HUES64 (cell line): ENCODE data around the gene PCDHB7.
"Not testable (repeated sequence)": the region's sequence is repeated elsewhere in the genome, so short reads cannot be mapped to it uniquely, and the experiment has no call there.

ENCODE experiments used
- H3K27ac ChIP-seq: 2 replicates; pipeline ENCODE4 v1.7.0; 2013; ENCODE audit warnings: low read depth, low read length, inconsistent platforms
- H3K27me3 ChIP-seq: 2 replicates; pipeline ENCODE4 v1.6.1; 2013; ENCODE audit warnings: mild to moderate bottlenecking, low read length; ENCODE audit not compliant: insufficient read depth
- H3K36me3 ChIP-seq: 2 replicates; pipeline ENCODE4 v1.6.1; 2013; ENCODE audit warnings: mild to moderate bottlenecking, low read length; ENCODE audit not compliant: insufficient read depth
- H3K4me1 ChIP-seq: 2 replicates; pipeline ENCODE4 v1.6.1; 2013; ENCODE audit warnings: mild to moderate bottlenecking, low read length, moderate library complexity; ENCODE audit not compliant: insufficient read depth
- H3K4me3 ChIP-seq: 2 replicates; pipeline ENCODE4 v1.5.1; 2013; ENCODE audit warnings: mild to moderate bottlenecking, low read length, moderate library complexity
- H3K9ac ChIP-seq: 2 replicates; pipeline ENCODE4 v1.6.1; 2013; ENCODE audit warnings: mild to moderate bottlenecking, low read depth, low read length
- H3K9me3 ChIP-seq: 2 replicates; pipeline ENCODE4 v1.6.1; 2013; ENCODE audit warnings: low read depth, low read length; ENCODE audit not compliant: insufficient read depth
- WGBS: fragments of 150-250, 120-280 bp; methylation state at CpG from one replicate; pipeline ENCODE4 v1.1.7; 2013; ENCODE audit warnings: missing lambda C conversion rate; 5-methylcytosine and 5-hydroxymethylcytosine counted together

Gene PCDHB7

DNA sequence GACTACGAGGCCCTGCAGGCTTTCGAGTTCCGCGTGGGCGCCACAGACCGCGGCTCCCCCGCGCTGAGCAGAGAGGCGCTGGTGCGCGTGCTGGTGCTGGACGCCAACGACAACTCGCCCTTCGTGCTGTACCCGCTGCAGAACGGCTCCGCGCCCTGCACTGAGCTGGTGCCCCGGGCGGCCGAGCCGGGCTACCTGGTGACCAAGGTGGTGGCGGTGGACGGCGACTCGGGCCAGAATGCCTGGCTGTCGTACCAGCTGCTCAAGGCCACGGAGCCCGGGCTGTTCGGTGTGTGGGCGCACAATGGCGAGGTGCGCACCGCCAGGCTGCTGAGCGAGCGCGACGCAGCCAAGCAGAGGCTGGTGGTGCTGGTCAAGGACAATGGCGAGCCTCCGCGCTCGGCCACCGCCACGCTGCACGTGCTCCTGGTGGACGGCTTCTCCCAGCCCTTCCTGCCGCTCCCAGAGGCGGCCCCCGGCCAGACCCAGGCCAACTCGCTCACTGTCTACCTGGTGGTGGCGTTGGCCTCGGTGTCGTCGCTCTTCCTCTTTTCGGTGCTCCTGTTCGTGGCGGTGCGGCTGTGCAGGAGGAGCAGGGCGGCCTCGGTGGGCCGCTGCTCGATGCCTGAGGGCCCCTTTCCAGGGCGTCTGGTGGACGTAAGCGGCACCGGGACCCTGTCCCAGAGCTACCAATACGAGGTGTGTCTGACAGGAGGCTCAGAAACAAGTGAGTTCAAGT is 11.8 kb downstream of the PCDHB7 start:
- 94% methylated on average over 36 of the region's 69 CpGs for WGBS
- H3K4me3 ChIP-seq, H3K9ac ChIP-seq, H3K27me3 ChIP-seq, H3K27ac ChIP-seq, H3K4me1 ChIP-seq, H3K36me3 ChIP-seq, H3K9me3 ChIP-seq: not testable (repeated sequence)

DNA sequence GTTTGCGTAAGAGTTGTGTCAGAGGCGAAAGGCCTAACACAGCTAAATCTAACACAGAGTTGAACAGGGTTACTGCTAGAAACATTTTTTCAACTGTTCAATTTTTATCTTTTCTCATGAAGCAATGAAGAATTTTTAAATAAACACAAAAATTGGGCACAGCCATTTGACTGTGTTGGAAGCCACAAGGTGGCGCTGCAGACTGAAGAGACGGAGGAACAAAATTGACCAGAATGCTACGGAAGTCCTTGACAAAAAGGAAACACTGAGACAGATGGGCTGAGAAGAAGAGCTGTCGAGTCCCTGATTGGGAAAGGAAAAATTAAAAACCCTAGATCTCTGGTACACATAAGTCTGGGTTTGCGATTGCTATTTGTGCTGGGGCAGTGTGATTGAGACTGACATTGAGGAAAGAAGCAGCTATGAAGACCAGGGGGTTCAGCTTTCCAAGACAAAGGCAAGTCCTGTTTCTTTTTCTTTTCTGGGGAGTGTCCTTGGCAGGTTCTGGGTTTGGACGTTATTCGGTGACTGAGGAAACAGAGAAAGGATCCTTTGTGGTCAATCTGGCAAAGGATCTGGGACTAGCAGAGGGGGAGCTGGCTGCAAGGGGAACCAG is 14.6 kb downstream of the PCDHB7 start, which contains the start of gene PCDHB9:
Gene PCDHB9, plus strand, starts transcription at position 265 of the 616 bp plus-strand sequence. Its CDS starts 158 bp downstream, at position 423.
- no peak within 1 kb of the TSS for H3K4me3 ChIP-seq
- no peak within 1 kb of the TSS for H3K9ac ChIP-seq

DNA sequence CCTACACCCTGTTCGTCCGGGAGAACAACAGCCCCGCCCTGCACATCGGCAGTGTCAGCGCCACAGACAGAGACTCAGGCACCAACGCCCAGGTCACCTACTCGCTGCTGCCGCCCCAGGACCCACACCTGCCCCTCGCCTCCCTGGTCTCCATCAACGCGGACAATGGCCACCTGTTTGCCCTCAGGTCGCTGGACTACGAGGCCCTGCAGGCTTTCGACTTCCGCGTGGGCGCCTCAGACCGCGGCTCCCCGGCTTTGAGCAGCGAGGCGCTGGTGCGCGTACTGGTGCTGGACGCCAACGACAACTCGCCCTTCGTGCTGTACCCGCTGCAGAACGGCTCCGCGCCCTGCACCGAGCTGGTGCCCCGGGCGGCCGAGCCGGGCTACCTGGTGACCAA is 16.2 kb downstream of the PCDHB7 start:
- H3K27ac ChIP-seq, H3K36me3 ChIP-seq, H3K9ac ChIP-seq, H3K27me3 ChIP-seq, H3K4me1 ChIP-seq, H3K9me3 ChIP-seq, H3K4me3 ChIP-seq: not testable (repeated sequence)
- 96% methylated on average over 27 of the region's 37 CpGs for WGBS

More for the DNA sequence above, 14.6 kb downstream of the PCDHB7 start, which contains the start of gene PCDHB9:
- Histone ChIP-seq H3K4me1 (no peaks in the 10 kb centered on the region), H3K27me3 (no peaks in the 10 kb centered on the region), H3K9me3 (peaks cover 7% of the 10 kb centered on the region; the same call in 1 of the 2 replicates), H3K27ac (no peak within 1 kb of the TSS), H3K36me3 (no peaks in the 10 kb centered on the region)
- WGBS = 51% methylated on average over 7 of the region's 9 CpGs

DNA sequence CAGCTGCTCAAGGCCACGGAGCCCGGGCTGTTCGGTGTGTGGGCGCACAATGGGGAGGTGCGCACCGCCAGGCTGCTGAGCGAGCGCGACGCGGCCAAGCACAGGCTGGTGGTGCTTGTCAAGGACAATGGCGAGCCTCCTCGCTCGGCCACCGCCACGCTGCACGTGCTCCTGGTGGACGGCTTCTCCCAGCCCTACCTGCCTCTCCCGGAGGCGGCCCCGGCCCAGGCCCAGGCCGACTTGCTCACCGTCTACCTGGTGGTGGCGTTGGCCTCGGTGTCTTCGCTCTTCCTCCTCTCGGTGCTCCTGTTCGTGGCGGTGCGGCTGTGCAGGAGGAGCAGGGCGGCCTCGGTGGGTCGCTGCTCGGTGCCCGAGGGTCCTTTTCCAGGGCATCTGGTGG is 16.7 kb downstream of the PCDHB7 start:
- not testable (repeated sequence) for H3K9me3 ChIP-seq, H3K27ac ChIP-seq, H3K4me3 ChIP-seq, H3K4me1 ChIP-seq, H3K9ac ChIP-seq, H3K36me3 ChIP-seq, H3K27me3 ChIP-seq
- 95% methylated on average over 30 of the region's 35 CpGs for WGBS

DNA sequence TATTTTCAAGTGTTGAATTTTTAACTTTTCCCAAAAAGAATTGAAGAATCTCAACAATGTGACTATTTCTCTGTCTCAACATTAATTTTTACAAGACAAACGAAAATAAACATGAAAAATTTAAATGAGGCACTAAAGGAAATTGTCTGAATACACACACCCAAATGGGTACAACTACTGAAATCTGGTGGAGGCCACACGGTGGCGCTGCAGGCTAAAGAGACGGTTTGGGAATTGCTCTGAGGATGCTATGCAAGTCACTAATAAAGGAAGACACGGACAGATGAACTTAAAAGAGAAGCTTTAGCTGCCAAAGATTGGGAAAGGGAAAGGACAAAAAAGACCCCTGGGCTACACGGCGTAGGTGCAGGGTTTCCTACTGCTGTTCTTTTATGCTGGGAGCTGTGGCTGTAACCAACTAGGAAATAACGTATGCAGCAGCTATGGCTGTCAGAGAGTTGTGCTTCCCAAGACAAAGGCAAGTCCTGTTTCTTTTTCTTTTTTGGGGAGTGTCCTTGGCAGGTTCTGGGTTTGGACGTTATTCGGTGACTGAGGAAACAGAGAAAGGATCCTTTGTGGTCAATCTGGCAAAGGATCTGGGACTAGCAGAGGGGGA is 19.8 kb downstream of the PCDHB7 start, which contains the start of gene PCDHB10:
Gene PCDHB10, plus strand, starts transcription at position 244 of the 616 bp plus-strand sequence. Its CDS starts 200 bp downstream, at position 444.
- no peaks in the 10 kb centered on the region for H3K27me3 ChIP-seq
- H3K4me1 ChIP-seq = no peaks in the 10 kb centered on the region
- 26% methylated on average over 8 of the region's 10 CpGs for WGBS
- H3K9ac ChIP-seq = peak within 1 kb of the TSS; percentile 60; the same call in 1 of the 2 replicates
- H3K36me3 ChIP-seq = no peaks in the 10 kb centered on the region
- peaks cover 22% of the 10 kb centered on the region; the same call in 1 of the 2 replicates for H3K9me3 ChIP-seq
- peak within 1 kb of the TSS; percentile 57 for H3K4me3 ChIP-seq
- no peak within 1 kb of the TSS for H3K27ac ChIP-seq

DNA sequence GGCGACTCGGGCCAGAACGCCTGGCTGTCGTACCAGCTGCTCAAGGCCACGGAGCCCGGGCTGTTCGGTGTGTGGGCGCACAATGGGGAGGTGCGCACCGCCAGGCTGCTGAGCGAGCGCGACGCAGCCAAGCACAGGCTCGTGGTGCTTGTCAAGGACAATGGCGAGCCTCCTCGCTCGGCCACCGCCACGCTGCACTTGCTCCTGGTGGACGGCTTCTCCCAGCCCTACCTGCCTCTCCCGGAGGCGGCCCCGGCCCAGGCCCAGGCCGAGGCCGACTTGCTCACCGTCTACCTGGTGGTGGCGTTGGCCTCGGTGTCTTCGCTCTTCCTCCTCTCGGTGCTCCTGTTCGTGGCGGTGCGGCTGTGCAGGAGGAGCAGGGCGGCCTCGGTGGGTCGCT is 21.9 kb downstream of the PCDHB7 start:
- 92% methylated on average over 30 of the region's 37 CpGs for WGBS
- H3K27ac ChIP-seq, H3K9ac ChIP-seq, H3K27me3 ChIP-seq, H3K4me3 ChIP-seq, H3K36me3 ChIP-seq, H3K4me1 ChIP-seq: not testable (repeated sequence)
- H3K9me3 ChIP-seq = peaks cover 22% of the 10 kb centered on the region; the same call in 1 of the 2 replicates

DNA sequence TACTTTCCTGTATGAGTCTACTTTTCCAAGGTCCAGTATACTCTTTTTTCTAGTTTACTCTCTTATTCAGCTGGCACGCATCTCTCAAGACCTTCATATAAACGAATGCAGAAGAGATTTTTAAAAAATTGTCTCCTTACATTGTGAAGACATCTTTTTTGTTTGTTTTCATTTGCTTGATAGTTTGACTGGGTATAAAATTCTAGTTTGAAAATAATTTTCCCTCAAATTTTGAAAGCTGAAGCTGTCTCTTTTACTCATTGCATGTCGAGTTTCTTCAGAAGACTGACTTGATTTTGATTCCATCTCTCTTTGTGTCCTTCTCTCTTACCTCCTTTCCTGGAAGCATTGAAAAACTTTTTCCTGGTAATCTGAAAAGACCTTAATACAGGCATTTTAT is 23.9 kb downstream of the PCDHB7 start:
- Histone ChIP-seq H3K9me3 (peaks cover 22% of the 10 kb centered on the region; the same call in 1 of the 2 replicates), H3K4me3 (no peak overlapping the region), H3K27me3 (no peaks in the 10 kb centered on the region), H3K27ac (no peak overlapping the region), H3K36me3 (no peaks in the 10 kb centered on the region), H3K9ac (no peak overlapping the region), H3K4me1 (no peaks in the 10 kb centered on the region)
- 56% methylated on average over 2 of the region's 3 CpGs for WGBS

DNA sequence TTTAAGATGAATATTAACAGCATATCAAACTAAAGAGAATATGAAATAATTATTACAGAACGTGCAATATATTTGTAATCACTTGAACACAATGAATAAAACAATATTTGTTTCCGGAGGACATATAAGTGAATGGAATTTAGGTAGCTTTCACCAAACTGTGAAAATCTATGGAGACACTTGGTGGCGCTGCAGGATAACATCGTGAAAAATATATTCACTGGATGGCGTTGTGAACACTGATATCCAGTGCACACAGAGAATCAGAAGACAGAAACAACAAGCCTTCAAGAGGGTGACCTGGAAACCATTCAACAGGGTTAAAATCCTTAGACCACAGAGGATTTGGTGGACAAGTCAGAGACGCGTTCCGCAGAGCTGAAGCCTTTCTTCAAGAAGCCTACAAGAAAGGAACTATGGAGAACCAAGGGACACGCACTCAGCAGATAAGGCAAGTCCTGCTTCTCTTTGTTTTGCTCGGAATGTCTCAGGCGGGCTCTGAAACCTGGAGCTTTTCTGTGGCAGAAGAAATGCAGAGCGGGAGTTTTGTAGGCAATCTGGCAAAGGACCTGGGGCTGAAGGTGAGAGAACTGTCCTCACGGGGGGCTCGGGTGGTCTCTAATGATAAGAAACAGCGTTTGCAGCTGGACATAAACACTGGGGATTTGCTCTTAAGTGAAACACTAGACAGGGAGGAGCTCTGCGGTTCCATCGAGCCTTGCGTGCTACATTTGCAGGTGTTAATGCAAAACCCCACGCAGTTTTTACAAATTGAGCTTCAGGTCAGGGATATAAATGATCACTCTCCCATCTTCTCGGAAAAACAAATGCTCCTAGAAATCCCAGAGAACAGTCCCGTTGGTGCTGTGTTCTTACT is 27.2 kb downstream of the PCDHB7 start, which contains the start of gene PCDHB11:
Gene PCDHB11, plus strand, starts transcription at position 269 of the 877 bp plus-strand sequence. Its CDS starts 148 bp downstream, at position 417.
- H3K9me3 ChIP-seq = peaks cover 22% of the 10 kb centered on the region; the same call in 1 of the 2 replicates
- WGBS = 81% methylated on average over 20 of the region's 21 CpGs
- H3K27ac ChIP-seq = no peak within 1 kb of the TSS
- H3K9ac ChIP-seq = no peak within 1 kb of the TSS
- H3K4me1 ChIP-seq = no peaks in the 10 kb centered on the region
- H3K36me3 ChIP-seq = no peaks in the 10 kb centered on the region
- H3K4me3 ChIP-seq = peak within 1 kb of the TSS; percentile 17; the same call in 1 of the 2 replicates
- no peaks in the 10 kb centered on the region for H3K27me3 ChIP-seq

DNA sequence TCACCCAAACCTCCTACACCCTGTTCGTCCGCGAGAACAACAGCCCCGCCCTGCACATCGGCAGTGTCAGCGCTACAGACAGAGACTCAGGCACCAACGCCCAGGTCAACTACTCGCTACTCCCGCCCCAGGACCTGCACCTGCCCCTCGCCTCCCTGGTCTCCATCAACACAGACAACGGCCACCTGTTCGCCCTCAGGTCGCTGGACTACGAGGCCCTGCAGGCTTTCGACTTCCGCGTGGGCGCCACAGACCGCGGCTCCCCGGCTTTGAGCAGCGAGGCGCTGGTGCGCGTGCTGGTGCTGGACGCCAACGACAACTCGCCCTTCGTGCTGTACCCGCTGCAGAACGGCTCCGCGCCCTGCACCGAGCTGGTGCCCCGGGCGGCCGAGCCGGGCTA is 28.7 kb downstream of the PCDHB7 start:
- WGBS = 94% methylated on average over 21 of the region's 38 CpGs
- not testable (repeated sequence) for H3K4me1 ChIP-seq, H3K27ac ChIP-seq, H3K9ac ChIP-seq, H3K4me3 ChIP-seq, H3K36me3 ChIP-seq, H3K27me3 ChIP-seq, H3K9me3 ChIP-seq

DNA sequence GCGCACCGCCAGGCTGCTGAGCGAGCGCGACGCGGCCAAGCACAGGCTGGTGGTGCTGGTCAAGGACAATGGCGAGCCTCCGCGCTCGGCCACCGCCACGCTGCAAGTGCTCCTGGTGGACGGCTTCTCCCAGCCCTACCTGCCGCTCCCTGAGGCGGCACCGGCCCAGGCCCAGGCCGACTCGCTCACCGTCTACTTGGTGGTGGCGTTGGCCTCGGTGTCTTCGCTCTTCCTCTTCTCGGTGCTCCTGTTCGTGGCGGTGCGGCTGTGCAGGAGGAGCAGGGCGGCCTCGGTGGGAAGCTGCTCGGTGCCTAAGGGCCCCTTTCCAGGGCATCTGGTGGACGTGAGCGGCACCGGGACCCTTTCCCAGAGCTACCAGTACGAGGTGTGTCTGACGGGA is 29.2 kb downstream of the PCDHB7 start:
- not testable (repeated sequence) for H3K27me3 ChIP-seq, H3K9ac ChIP-seq, H3K4me3 ChIP-seq, H3K27ac ChIP-seq, H3K9me3 ChIP-seq, H3K36me3 ChIP-seq, H3K4me1 ChIP-seq
- WGBS = 96% methylated on average over 33 of the region's 35 CpGs
